HEK293T (cell line): Measurements from ENCODE around the gene SAC3D1.

Experiments
- ARNT ChIP-seq: fragments of 450-650 bp; IDR thresholded peaks from 2 replicates; pipeline ENCODE4 v1.6.1; 2017; ENCODE audit warnings: mild to moderate bottlenecking
- BHLHE40 ChIP-seq: fragments of 450-650 bp; IDR thresholded peaks from 2 replicates; pipeline ENCODE4 v1.6.1; 2016; ENCODE audit warnings: mild to moderate bottlenecking, moderate library complexity, borderline replicate concordance
- ELF4 ChIP-seq: fragments of 450-650 bp; IDR thresholded peaks from 2 replicates; pipeline ENCODE4 v1.6.1; 2017; ENCODE audit warnings: antibody characterized with exemption
- FOXA1 ChIP-seq: fragments of 450-650 bp; IDR thresholded peaks from 2 replicates; pipeline ENCODE4 v1.6.1; 2016; ENCODE audit warnings: mild to moderate bottlenecking
- FOXM1 ChIP-seq: fragments of 450-650 bp; IDR thresholded peaks from 2 replicates; pipeline ENCODE4 v1.6.1; 2017; ENCODE audit warnings: mild to moderate bottlenecking, borderline replicate concordance
- HDGF ChIP-seq: fragments of 450-650 bp; IDR thresholded peaks from 2 replicates; pipeline ENCODE4 v1.6.1; 2017; ENCODE audit warnings: antibody characterized with exemption, borderline replicate concordance
- L3MBTL2 ChIP-seq: fragments of 450-650 bp; conservative IDR thresholded peaks from 2 replicates; pipeline ENCODE4 v1.6.1; 2016; ENCODE audit warnings: mild to moderate bottlenecking
- NFRKB ChIP-seq: fragments of 450-650 bp; IDR thresholded peaks from 2 replicates; pipeline ENCODE4 v1.6.1; 2016; ENCODE audit warnings: mild to moderate bottlenecking, moderate library complexity
- SP1 ChIP-seq: fragments of 450-650 bp; IDR thresholded peaks from 2 replicates; pipeline ENCODE4 v1.6.1; 2017
- SUZ12 ChIP-seq: fragments of 450-650 bp; IDR thresholded peaks from 2 replicates; pipeline ENCODE4 v1.6.1; 2016; ENCODE audit warnings: mild to moderate bottlenecking
- TARDBP ChIP-seq: fragments of 450-650 bp; IDR thresholded peaks from 2 replicates; pipeline ENCODE4 v1.6.1; 2016
- ZNF384 ChIP-seq: fragments of 450-650 bp; IDR thresholded peaks from 2 replicates; pipeline ENCODE4 v1.6.1; 2016
- TF ChIP-seq, protein P1 (sequence below): fragments of 450-650 bp; IDR thresholded peaks from 2 replicates; pipeline ENCODE4 v1.6.1; 2016

DNA sequence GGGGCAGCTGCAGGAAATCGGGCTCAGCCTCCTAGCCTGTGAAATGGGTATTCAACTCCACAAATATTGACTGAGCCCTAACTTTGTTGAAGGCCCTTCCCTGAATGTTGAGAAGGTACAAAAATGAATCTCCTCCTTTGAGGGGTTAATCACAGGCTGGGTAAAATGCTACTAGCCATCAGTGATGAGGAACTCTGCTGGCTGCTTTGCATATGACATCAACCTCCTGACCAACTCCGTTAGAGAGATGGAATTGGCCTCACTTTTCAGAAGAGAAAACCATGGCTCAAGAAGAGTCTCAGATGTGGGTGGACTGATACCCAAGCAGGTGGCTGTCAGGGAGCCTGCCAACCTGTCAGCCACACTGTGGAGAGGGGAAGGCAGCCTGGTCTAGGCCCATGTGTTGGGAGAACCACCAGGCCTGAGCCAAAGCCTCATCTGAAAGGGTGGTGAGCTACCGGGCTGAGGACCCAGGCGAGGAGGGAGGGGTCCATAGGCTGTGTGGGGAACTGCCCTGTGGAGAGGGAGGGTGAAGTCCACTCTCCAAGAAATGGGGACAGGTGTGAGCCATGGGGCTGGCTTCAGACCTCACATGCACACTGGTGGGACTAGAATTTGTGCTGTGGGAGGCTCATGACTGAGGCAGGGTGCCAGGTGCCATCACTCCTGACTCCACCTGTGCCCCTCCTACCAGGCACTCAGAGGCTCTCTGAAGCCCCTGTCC, 31.1 kb downstream of the SAC3D1 start:
- no peak for TF ChIP-seq SP1
- no peak for TF ChIP-seq ARNT
- no peak for TF ChIP-seq L3MBTL2
- TF ChIP-seq BHLHE40 = no peak
- TF ChIP-seq, protein P1, sequence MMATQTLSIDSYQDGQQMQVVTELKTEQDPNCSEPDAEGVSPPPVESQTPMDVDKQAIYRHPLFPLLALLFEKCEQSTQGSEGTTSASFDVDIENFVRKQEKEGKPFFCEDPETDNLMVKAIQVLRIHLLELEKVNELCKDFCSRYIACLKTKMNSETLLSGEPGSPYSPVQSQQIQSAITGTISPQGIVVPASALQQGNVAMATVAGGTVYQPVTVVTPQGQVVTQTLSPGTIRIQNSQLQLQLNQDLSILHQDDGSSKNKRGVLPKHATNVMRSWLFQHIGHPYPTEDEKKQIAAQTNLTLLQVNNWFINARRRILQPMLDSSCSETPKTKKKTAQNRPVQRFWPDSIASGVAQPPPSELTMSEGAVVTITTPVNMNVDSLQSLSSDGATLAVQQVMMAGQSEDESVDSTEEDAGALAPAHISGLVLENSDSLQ = no peak
- TF ChIP-seq SUZ12 = no peak
- TF ChIP-seq NFRKB = no peak
- no peak for TF ChIP-seq HDGF
- no peak for TF ChIP-seq ELF4
- TF ChIP-seq FOXM1 = no peak
- no peak for TF ChIP-seq FOXA1
- TF ChIP-seq ZNF384 = no peak
- TF ChIP-seq TARDBP = no peak
